SK-N-SH (cell line): Measurements from ENCODE around the gene MGAT5B. TPM values are rescaled to one million over a fixed set of nuclear protein-coding genes. Genes with fewer than 3 reads are reported as not detected.

ENCODE experiments used
- CTCF ChIA-PET: fragments of 300-600, 350-600 bp; formaldehyde crosslinking; extraction: SDS; loops from one replicate; lab custom pipeline; 2021; lab: Yijun Ruan, JAX
- POLR2A ChIA-PET: fragments of 350-600 bp; sonication (Branson Sonifier 250); formaldehyde crosslinking; extraction: SDS; loops from one replicate; lab custom pipeline; 2020; ENCODE audit warnings: antibody characterized with exemption, inconsistent platforms; lab: Yijun Ruan, JAX
- DNase-seq: peaks from one replicate; pipeline ENCODE4 v3.0.0; 2012
- H2AFZ ChIP-seq: fragments of 200-600 bp; sonication (generic); 2 replicates; pipeline ENCODE4 v1.8.1; 2016; ENCODE audit warnings: antibody characterized with exemption, mild to moderate bottlenecking, low read depth
- H3F3A ChIP-seq: fragments of 200-600 bp; sonication (generic); replicated peaks from 2 replicates; pipeline ENCODE3; 2016; ENCODE audit warnings: antibody characterized with exemption, mild to moderate bottlenecking; ENCODE audit not compliant: insufficient read depth
- H3K27ac ChIP-seq, 2 experiments: fragments of 200-500 bp in 1 of 2; fragments of 200-600 bp in 1 of 2; sonication (Bioruptor generic) in 1 of 2; sonication (generic), shearing (Covaris generic) in 1 of 2; 2 replicates each; pipeline versions ENCODE4 v1.5.1 to v1.6.1; 2014 to 2016; ENCODE audit warnings: low read depth in 2 of 2, inconsistent platforms in 1 of 2, low read length in 1 of 2, mild to moderate bottlenecking in 1 of 2, mixed read lengths in 1 of 2
- H3K27me3 ChIP-seq: fragments of 200-600 bp; sonication (generic), shearing (Covaris generic); 2 replicates; pipeline ENCODE4 v1.6.1; 2016; ENCODE audit warnings: mixed run types; ENCODE audit not compliant: insufficient read depth
- H3K36me3 ChIP-seq, 2 experiments: fragments of 200-500 bp in 1 of 2; fragments of 200-600 bp in 1 of 2; sonication (Bioruptor generic) in 1 of 2; sonication (generic) in 1 of 2; replicated peaks in 1 of 2; 2 replicates each; pipeline versions ENCODE3 to v1.5.1; 2014 to 2016; ENCODE audit warnings: low read length in 1 of 2, mild to moderate bottlenecking in 1 of 2; ENCODE audit not compliant: insufficient read depth in 2 of 2, control insufficient read depth in 1 of 2
- H3K4me1 ChIP-seq, 2 experiments: fragments of 200-500 bp in 1 of 2; fragments of 200-600 bp in 1 of 2; sonication (Bioruptor generic) in 1 of 2; sonication (generic), shearing (Covaris generic) in 1 of 2; 2 replicates each; pipeline versions ENCODE4 v1.5.1 to v1.6.1; 2014 to 2016; ENCODE audit warnings: low read depth in 1 of 2, low read length in 1 of 2, mixed run types in 1 of 2; ENCODE audit not compliant: insufficient read depth in 2 of 2, control insufficient read depth in 1 of 2
- H3K4me2 ChIP-seq: fragments of 200-600 bp; sonication (generic), shearing (Covaris generic); 2 replicates; pipeline ENCODE4 v1.6.1; 2017; ENCODE audit warnings: mixed run types
- H3K4me3 ChIP-seq, 2 experiments: fragments of 200-500 bp in 1 of 2; fragments of 200-600 bp in 1 of 2; sonication (Bioruptor generic) in 1 of 2; sonication (generic), shearing (Covaris generic) in 1 of 2; 2 replicates each; pipeline versions ENCODE4 v1.5.1 to v1.8.1; 2014 to 2016; ENCODE audit warnings: low read depth in 2 of 2, inconsistent platforms in 1 of 2, low read length in 1 of 2, mild to moderate bottlenecking in 1 of 2, mixed read lengths in 1 of 2, moderate library complexity in 1 of 2
- H3K79me2 ChIP-seq: fragments of 200-600 bp; sonication (generic); 2 replicates; pipeline ENCODE4 v1.8.1; 2017; ENCODE audit warnings: mild to moderate bottlenecking; ENCODE audit not compliant: insufficient read depth
- H3K9ac ChIP-seq: fragments of 200-600 bp; sonication (generic); 2 replicates; pipeline ENCODE4 v1.6.1; 2017; ENCODE audit warnings: mixed run types
- H3K9me2 ChIP-seq: fragments of 200-600 bp; sonication (generic); 2 replicates; pipeline ENCODE4 v1.6.1; 2017; ENCODE audit warnings: mixed run types
- H3K9me3 ChIP-seq: fragments of 200-600 bp; sonication (generic); 2 replicates; pipeline ENCODE4 v1.6.1; 2017; ENCODE audit warnings: mixed run types, mild to moderate bottlenecking, moderate library complexity
- H4K20me1 ChIP-seq: fragments of 200-600 bp; sonication (generic); 2 replicates; pipeline ENCODE4 v1.6.1; 2017; ENCODE audit warnings: mild to moderate bottlenecking, mixed run types; ENCODE audit not compliant: insufficient read depth
- EP300 ChIP-seq, 2 experiments: IDR thresholded peaks; 2 replicates each; pipeline versions ENCODE4 v1.4.0 to v1.6.1; 2012; ENCODE audit warnings: borderline replicate concordance in 1 of 2, low read depth in 1 of 2, low read length in 1 of 2
- FOXM1 ChIP-seq: IDR thresholded peaks from 2 replicates; pipeline ENCODE4 v1.4.0; 2012; ENCODE audit warnings: low read depth, mild to moderate bottlenecking
- JUND ChIP-seq: IDR thresholded peaks from 2 replicates; pipeline ENCODE4 v1.4.0; 2012
- MEF2A ChIP-seq: IDR thresholded peaks from 2 replicates; pipeline ENCODE4 v1.4.0; 2012; ENCODE audit warnings: low read depth, borderline replicate concordance
- NFIC ChIP-seq: IDR thresholded peaks from 2 replicates; pipeline ENCODE4 v1.4.0; 2012; ENCODE audit warnings: borderline replicate concordance
- RCOR1 ChIP-seq: fragments of 150-350 bp; IDR thresholded peaks from 2 replicates; pipeline ENCODE4 v1.6.1; 2017; ENCODE audit warnings: antibody characterized with exemption, low read length
- SIN3A ChIP-seq: IDR thresholded peaks from 2 replicates; pipeline ENCODE4 v1.6.1; 2012; ENCODE audit warnings: low read depth, mild to moderate bottlenecking, low read length, moderate library complexity, borderline replicate concordance
- SMC3 ChIP-seq: IDR thresholded peaks from 2 replicates; pipeline ENCODE4 v1.6.1; 2012; ENCODE audit warnings: low read depth, low read length, improper control_type of control experiment
- YY1 ChIP-seq: IDR thresholded peaks from 2 replicates; pipeline ENCODE4 v1.4.0; 2012; ENCODE audit warnings: low read depth, mild to moderate bottlenecking
- WGBS: methylation state at CpG from one replicate; pipeline ENCODE4 v1.1.6; 2017; ENCODE audit warnings: low lambda C conversion rate; 5-methylcytosine and 5-hydroxymethylcytosine counted together
- polyA plus RNA-seq, 3 experiments: library from polyadenylated mRNA; depleted of rRNA; stranded (reverse); fragments of >200 nt; gene quantifications; 2 replicates each; pipeline ENCODE4 v1.2.3, GENCODE V29; 2012
- TF ChIP-seq, protein P1 (sequence below): IDR thresholded peaks from 2 replicates; pipeline ENCODE4 v1.6.1; 2012; ENCODE audit warnings: mild to moderate bottlenecking, low read depth, low read length, moderate library complexity
- TF ChIP-seq, protein P2 (sequence below): fragments of 150-350 bp; IDR thresholded peaks from 2 replicates; pipeline ENCODE4 v1.6.1; 2017; ENCODE audit warnings: antibody characterized with exemption, low read length, low read depth, borderline replicate concordance
- TF ChIP-seq, protein P3 (sequence below): IDR thresholded peaks from 2 replicates; pipeline ENCODE4 v1.4.0; 2012; ENCODE audit warnings: low read depth
- TF ChIP-seq, protein P4 (sequence below): IDR thresholded peaks from 2 replicates; pipeline ENCODE4 v1.4.0; 2012; ENCODE audit warnings: low read depth, borderline replicate concordance
- TF ChIP-seq, protein P5 (sequence below): IDR thresholded peaks from 2 replicates; pipeline ENCODE4 v1.4.0; 2012; ENCODE audit warnings: low read depth, borderline replicate concordance

MGAT5B gene
- polyA plus RNA-seq, 1 of the 3 experiments (the other 2 are of a cell fraction) = 13.8 TPM

DNA sequence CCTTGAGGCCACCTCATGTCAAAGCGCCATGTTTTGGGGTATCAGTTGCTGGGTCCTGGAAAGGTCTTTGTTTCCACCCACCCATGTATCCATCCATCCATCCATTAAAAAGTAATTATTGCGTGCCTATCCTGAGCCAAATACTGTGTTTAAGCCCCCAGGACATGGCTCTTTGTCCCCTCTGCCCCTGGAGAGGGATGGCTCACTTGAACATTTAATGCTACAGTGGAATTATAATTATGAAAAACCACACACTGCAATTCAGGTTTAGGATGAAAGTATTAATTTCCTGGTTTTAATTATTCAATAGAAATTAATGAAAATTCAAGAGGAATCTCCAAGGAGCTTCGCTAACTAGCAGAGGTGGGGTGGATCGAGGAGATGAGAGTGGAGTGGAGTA is 97.8 kb downstream of the MGAT5B start (continued):
- TF ChIP-seq, protein P1, sequence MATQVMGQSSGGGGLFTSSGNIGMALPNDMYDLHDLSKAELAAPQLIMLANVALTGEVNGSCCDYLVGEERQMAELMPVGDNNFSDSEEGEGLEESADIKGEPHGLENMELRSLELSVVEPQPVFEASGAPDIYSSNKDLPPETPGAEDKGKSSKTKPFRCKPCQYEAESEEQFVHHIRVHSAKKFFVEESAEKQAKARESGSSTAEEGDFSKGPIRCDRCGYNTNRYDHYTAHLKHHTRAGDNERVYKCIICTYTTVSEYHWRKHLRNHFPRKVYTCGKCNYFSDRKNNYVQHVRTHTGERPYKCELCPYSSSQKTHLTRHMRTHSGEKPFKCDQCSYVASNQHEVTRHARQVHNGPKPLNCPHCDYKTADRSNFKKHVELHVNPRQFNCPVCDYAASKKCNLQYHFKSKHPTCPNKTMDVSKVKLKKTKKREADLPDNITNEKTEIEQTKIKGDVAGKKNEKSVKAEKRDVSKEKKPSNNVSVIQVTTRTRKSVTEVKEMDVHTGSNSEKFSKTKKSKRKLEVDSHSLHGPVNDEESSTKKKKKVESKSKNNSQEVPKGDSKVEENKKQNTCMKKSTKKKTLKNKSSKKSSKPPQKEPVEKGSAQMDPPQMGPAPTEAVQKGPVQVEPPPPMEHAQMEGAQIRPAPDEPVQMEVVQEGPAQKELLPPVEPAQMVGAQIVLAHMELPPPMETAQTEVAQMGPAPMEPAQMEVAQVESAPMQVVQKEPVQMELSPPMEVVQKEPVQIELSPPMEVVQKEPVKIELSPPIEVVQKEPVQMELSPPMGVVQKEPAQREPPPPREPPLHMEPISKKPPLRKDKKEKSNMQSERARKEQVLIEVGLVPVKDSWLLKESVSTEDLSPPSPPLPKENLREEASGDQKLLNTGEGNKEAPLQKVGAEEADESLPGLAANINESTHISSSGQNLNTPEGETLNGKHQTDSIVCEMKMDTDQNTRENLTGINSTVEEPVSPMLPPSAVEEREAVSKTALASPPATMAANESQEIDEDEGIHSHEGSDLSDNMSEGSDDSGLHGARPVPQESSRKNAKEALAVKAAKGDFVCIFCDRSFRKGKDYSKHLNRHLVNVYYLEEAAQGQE = no peak
- TF ChIP-seq, protein P2, sequence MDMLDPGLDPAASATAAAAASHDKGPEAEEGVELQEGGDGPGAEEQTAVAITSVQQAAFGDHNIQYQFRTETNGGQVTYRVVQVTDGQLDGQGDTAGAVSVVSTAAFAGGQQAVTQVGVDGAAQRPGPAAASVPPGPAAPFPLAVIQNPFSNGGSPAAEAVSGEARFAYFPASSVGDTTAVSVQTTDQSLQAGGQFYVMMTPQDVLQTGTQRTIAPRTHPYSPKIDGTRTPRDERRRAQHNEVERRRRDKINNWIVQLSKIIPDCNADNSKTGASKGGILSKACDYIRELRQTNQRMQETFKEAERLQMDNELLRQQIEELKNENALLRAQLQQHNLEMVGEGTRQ = no peak

DNA sequence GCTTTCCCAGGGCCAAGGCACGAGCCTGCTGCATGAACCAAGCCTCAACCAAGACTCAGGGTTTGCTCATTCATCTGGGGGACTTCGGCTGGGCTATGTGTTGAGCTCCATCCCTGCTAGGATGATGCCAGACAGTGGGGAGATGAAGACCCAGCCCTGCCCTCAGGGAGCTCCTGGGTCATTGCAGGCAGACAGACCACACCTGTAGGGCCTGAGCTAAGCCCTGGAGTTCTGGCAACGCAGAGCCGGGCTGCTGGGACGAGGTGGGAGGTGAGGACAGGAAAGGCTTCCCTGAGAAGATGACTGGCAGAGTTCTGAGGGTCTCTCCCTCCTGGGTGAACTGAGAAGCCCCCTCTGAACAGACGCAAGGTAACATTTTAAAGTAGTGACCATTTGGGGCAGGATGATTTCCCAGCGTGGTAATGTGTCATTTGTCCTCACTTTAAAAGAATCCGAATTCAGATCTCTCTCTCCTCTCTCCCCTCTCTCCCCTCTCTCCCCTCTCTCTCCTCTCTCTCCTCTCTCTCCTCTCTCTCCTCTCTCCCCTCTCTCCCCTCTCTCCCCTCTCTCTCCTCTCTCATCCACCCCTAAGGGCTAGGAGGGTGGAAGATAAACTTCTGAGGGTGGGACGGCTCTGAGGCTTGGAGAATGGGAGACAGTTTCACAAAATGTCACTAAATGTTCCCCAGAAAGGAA is 98.4 kb downstream of the MGAT5B start:
- H3K9me2 ChIP-seq = no peaks in the 10 kb centered on the region
- no peak overlapping the region for H3K27ac ChIP-seq
- no peak overlapping the region for H3K4me3 ChIP-seq
- H3K27me3 ChIP-seq = peaks cover 41% of the 10 kb centered on the region; the same call in 1 of the 2 replicates
- H3K79me2 ChIP-seq = no peaks in the 10 kb centered on the region
- H3K9ac ChIP-seq = no peak overlapping the region
- CTCF ChIA-PET = interaction anchor here (1.6 to 2.4 kb wide), 3 partner anchors 29 to 98 kb away, joined by 4 to 10 read pairs (median 7); partner anchors contain the start of gene MGAT5B
- H3K4me2 ChIP-seq = no peak overlapping the region
- no peaks in the 10 kb centered on the region for H3K36me3 ChIP-seq
- POLR2A ChIA-PET = interaction anchor here (0.8 kb wide), 1 partner anchor 26 kb away, joined by 3 read pairs; no protein-coding TSS in a partner anchor
- H3K9me3 ChIP-seq = no peaks in the 10 kb centered on the region
- TF ChIP-seq YY1 = no peak
- no peak for TF ChIP-seq FOXM1
- TF ChIP-seq, protein P3, sequence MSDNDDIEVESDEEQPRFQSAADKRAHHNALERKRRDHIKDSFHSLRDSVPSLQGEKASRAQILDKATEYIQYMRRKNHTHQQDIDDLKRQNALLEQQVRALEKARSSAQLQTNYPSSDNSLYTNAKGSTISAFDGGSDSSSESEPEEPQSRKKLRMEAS = no peak
- TF ChIP-seq NFIC = no peak
- TF ChIP-seq SIN3A = no peak
- TF ChIP-seq, protein P4, sequence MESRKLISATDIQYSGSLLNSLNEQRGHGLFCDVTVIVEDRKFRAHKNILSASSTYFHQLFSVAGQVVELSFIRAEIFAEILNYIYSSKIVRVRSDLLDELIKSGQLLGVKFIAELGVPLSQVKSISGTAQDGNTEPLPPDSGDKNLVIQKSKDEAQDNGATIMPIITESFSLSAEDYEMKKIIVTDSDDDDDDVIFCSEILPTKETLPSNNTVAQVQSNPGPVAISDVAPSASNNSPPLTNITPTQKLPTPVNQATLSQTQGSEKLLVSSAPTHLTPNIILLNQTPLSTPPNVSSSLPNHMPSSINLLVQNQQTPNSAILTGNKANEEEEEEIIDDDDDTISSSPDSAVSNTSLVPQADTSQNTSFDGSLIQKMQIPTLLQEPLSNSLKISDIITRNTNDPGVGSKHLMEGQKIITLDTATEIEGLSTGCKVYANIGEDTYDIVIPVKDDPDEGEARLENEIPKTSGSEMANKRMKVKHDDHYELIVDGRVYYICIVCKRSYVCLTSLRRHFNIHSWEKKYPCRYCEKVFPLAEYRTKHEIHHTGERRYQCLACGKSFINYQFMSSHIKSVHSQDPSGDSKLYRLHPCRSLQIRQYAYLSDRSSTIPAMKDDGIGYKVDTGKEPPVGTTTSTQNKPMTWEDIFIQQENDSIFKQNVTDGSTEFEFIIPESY = no peak
- TF ChIP-seq MEF2A = no peak
- no peak for TF ChIP-seq JUND
- no peak for TF ChIP-seq RCOR1
- TF ChIP-seq SMC3 = no peak
- TF ChIP-seq, protein P1 = no peak
- TF ChIP-seq, protein P5, sequence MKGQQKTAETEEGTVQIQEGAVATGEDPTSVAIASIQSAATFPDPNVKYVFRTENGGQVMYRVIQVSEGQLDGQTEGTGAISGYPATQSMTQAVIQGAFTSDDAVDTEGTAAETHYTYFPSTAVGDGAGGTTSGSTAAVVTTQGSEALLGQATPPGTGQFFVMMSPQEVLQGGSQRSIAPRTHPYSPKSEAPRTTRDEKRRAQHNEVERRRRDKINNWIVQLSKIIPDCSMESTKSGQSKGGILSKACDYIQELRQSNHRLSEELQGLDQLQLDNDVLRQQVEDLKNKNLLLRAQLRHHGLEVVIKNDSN = no peak
- no peak for TF ChIP-seq EP300 (IDR thresholded peaks at IDR 0.05; ENCODE audit: borderline replicate concordance in 1 of 2, low read depth in 1 of 2, low read length in 1 of 2)
- no peaks in the 10 kb centered on the region for H4K20me1 ChIP-seq
- DNase-seq = no peak
- WGBS = 74% methylated on average over 9 of the region's 9 CpGs
- H2AFZ ChIP-seq = no peak overlapping the region
- no peaks in the 10 kb centered on the region for H3F3A ChIP-seq
- H3K4me1 ChIP-seq = peaks cover 3 to 18% of the 10 kb centered on the region in 2 experiments; a peak in 1 of 4 replicates
